GM21723 (cell line): Measurements from ENCODE around the gene ADAM10.

Experiments
- ATAC-seq: cut with Tn5 transposase; IDR thresholded peaks from one replicate; pipeline ENCODE4 v1.9.1; 2021; ENCODE audit warnings: mild to moderate bottlenecking, moderate library complexity; ENCODE audit not compliant: unreplicated experiment

Gene ADAM10

GRCh38 chr15:58684036-58684710, 65.3 kb downstream of the ADAM10 start:
- no peak for ATAC-seq

- ATAC-seq: no peak
These were observed 67.3 kb downstream of the ADAM10 start for GRCh38 chr15:58682234-58682633.

- ATAC-seq: no peak
These were observed 70.8 kb downstream of the ADAM10 start for GRCh38 chr15:58678683-58679082.

- ATAC-seq: no peak
These were observed 72.1 kb downstream of the ADAM10 start for GRCh38 chr15:58677426-58677825.

GRCh38 chr15:58676766-58677165, 72.7 kb downstream of the ADAM10 start:
- ATAC-seq: no peak

- ATAC-seq: no peak
These were observed 78.3 kb downstream of the ADAM10 start for GRCh38 chr15:58671186-58671585.

GRCh38 chr15:58669108-58669507, 80.4 kb downstream of the ADAM10 start:
- ATAC-seq: no peak

GRCh38 chr15:58666957-58667356, 82.5 kb downstream of the ADAM10 start:
- no peak for ATAC-seq

GRCh38 chr15:58665672-58666071, 83.8 kb downstream of the ADAM10 start:
- no peak for ATAC-seq

GRCh38 chr15:58650102-58650501, 99.4 kb downstream of the ADAM10 start:
- ATAC-seq: no peak

GRCh38 chr15:58649175-58649574, 100.3 kb downstream of the ADAM10 start:
- no peak for ATAC-seq

- ATAC-seq: no peak
These were observed 105.5 kb downstream of the ADAM10 start for GRCh38 chr15:58643996-58644395.

GRCh38 chr15:58641660-58642059, 107.8 kb downstream of the ADAM10 start:
- ATAC-seq: no peak

GRCh38 chr15:58639992-58640391, 109.5 kb downstream of the ADAM10 start:
- ATAC-seq: no peak

GRCh38 chr15:58639002-58639756, 110.3 kb downstream of the ADAM10 start:
- no peak for ATAC-seq

- ATAC-seq: no peak
These were observed 116.7 kb downstream of the ADAM10 start for GRCh38 chr15:58632789-58633188.

GRCh38 chr15:58631319-58631718, 118.2 kb downstream of the ADAM10 start:
- ATAC-seq: no peak

- ATAC-seq: no peak
These were observed 119.9 kb downstream of the ADAM10 start for GRCh38 chr15:58629625-58630024.

- no peak for ATAC-seq
These were observed 121.1 kb downstream of the ADAM10 start for GRCh38 chr15:58628206-58628947.

GRCh38 chr15:58627701-58628100, 121.8 kb downstream of the ADAM10 start:
- no peak for ATAC-seq

- no peak for ATAC-seq
These were observed 122.5 kb downstream of the ADAM10 start for GRCh38 chr15:58627046-58627445.

GRCh38 chr15:58626378-58626777, 123.1 kb downstream of the ADAM10 start:
- no peak for ATAC-seq
